ENCODE measurements around the gene BTN2A1. TPM values are rescaled to one million over a fixed set of nuclear protein-coding genes. Genes with fewer than 3 reads are reported as not detected.
A peak's percentile ranks its signal among the peaks of the same experiment; 100 is the strongest.

BTN2A1 gene
- total RNA-seq, 6 experiments from 2014 or later = 29.2 to 35.4 (median 33.0) TPM

DNA sequence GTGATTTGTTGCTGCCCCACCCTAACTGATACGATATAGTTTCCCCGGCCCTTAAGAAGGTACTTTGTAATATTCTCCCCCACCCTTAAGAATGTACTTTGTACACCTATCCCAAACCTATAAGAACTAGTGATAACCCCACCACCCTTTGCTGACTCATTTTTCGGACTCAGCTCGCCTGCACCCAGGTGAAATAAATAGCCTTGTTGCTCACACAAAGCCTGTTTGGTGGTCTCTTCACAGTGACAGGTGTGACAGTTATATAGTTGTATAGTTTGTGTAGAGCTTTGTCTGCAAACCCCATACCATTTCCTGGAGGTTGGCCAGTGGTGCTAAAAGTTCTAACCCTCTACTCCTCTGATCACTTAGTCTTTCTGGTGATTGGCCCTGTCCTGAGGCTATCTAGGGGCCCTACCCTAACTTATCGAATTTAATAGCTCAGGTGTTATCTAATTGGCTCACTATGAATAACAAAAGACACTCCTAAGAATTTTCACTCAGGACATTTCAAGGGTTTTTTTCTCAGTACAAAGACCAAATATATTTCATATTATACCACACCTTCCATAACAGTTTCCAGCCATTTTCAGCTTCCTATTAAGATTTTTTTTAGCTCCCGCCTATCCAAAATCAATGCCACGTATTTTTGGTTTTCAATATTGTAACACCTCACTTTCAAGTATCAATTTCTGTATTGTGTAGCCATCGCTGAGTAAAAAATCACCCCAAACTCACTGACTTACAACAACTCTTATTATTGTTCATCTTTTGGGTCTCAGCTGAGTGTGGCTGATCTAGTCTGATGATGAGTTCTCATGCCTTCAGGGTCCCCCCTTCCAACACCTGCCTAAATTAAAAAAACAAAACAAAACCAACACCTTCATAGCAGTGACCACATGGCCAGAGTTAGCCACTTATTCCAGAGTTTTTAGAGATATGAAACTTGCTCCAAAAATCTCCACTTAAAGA is 32.5 kb downstream of the BTN2A1 start:
- H3K27ac Mint-ChIP-seq = no peak overlapping the region
- TF ChIP-seq, protein P1, sequence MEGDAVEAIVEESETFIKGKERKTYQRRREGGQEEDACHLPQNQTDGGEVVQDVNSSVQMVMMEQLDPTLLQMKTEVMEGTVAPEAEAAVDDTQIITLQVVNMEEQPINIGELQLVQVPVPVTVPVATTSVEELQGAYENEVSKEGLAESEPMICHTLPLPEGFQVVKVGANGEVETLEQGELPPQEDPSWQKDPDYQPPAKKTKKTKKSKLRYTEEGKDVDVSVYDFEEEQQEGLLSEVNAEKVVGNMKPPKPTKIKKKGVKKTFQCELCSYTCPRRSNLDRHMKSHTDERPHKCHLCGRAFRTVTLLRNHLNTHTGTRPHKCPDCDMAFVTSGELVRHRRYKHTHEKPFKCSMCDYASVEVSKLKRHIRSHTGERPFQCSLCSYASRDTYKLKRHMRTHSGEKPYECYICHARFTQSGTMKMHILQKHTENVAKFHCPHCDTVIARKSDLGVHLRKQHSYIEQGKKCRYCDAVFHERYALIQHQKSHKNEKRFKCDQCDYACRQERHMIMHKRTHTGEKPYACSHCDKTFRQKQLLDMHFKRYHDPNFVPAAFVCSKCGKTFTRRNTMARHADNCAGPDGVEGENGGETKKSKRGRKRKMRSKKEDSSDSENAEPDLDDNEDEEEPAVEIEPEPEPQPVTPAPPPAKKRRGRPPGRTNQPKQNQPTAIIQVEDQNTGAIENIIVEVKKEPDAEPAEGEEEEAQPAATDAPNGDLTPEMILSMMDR (IDR thresholded peaks at IDR 0.05) = no peak
- no peaks in the 10 kb centered on the region; the same call in 1 of the 2 replicates for H3K9me3 Mint-ChIP-seq
- peaks cover 24% of the 10 kb centered on the region for H3K27me3 Mint-ChIP-seq (ENCODE audit: insufficient read depth)
- H3K36me3 Mint-ChIP-seq (ENCODE audit: low read depth) = 0 out of 2 replicates have a peak, but pooled peaks cover 4% of the 10 kb centered on the region
- no peak for DNase-seq
- no peak overlapping the region for H3K4me3 Mint-ChIP-seq
- no peaks in the 10 kb centered on the region for H3K4me1 Mint-ChIP-seq (ENCODE audit: low read depth)

DNA sequence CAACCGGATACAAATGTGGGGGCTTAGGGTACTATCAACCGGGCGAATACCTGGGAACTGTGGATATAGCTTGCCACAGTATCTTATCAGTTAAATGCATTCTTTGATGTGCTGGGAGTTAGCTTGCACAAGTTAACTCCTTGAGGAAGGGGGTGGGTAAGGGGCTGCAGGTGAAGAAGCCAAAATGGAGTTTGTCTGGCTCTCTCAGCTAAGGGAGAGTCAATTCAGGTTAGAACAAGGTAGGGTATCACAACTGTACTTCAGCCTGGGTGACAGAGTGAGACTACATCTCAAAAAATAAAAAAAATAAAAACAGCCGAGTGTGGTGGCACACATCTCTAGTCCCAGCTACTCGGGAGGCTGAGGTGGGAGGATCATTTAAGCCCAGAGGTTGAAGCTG is 33.8 kb downstream of the BTN2A1 start:
- Mint-ChIP-seq H3K27me3 (ENCODE audit: insufficient read depth) (peaks cover 27% of the 10 kb centered on the region), H3K4me1 (ENCODE audit: low read depth) (no peaks in the 10 kb centered on the region), H3K36me3 (ENCODE audit: low read depth) (0 out of 2 replicates have a peak, but pooled peaks cover 4% of the 10 kb centered on the region), H3K27ac (no peak overlapping the region), H3K4me3 (no peak overlapping the region), H3K9me3 (no peaks in the 10 kb centered on the region; the same call in 1 of the 2 replicates)
- no peak for DNase-seq
- TF ChIP-seq, protein P1 (IDR thresholded peaks at IDR 0.05) = no peak

DNA sequence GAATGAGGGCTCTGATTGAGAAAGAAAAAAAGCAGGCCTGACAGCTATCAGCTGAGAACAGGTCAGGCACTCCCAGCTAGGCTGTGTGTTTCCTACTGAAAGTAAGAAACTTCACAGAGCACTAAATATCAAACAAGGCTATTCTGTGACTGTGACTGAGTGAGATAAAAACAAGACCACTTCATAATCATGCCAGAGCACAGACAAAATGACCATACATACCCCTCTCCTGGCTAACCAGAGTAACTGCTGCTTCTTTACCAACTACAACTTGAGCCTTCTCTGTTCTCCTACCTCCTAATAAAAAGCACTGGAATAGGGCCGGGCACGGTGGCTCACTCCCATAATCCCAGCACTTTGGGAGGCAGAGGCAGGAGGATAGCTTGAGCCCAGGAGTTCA is 35.5 kb downstream of the BTN2A1 start:
- DNase-seq = peak; percentile 16
- no peaks in the 10 kb centered on the region for H3K4me1 Mint-ChIP-seq (ENCODE audit: low read depth)
- H3K4me3 Mint-ChIP-seq = no peak overlapping the region

DNA sequence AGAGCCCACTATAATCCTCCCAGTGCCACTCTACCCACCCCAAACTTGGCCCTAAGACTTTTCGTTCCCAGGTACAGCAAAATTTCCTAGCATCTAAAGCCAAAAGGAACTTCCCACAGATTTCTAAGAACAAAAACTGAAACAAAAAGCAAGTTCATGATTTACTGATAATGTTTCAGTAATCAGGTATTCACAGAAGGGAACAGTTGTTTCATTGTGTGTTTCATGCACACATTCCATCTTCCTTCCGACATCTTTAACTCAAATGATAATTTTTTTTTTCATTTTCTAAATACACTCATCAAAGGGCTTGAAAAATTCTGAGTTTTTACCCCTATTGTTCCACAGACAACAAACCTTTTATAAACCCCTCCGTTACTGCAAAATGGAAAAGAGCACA is 36.4 kb downstream of the BTN2A1 start:
- H3K4me1 Mint-ChIP-seq (ENCODE audit: low read depth) = no peaks in the 10 kb centered on the region
- H3K36me3 Mint-ChIP-seq (ENCODE audit: low read depth) = no peaks in the 10 kb centered on the region
- H3K9me3 Mint-ChIP-seq = no peaks in the 10 kb centered on the region
- H3K4me3 Mint-ChIP-seq = no peak overlapping the region
- H3K27me3 Mint-ChIP-seq (ENCODE audit: insufficient read depth) = peaks cover 16% of the 10 kb centered on the region
- no peak overlapping the region for H3K27ac Mint-ChIP-seq
- TF ChIP-seq, protein P1 (IDR thresholded peaks at IDR 0.05) = no peak
- no peak for DNase-seq

More for the DNA sequence above, 35.5 kb downstream of the BTN2A1 start:
- Mint-ChIP-seq H3K9me3 (no peaks in the 10 kb centered on the region), H3K27ac (no peak overlapping the region), H3K27me3 (ENCODE audit: insufficient read depth) (peaks cover 16% of the 10 kb centered on the region), H3K36me3 (ENCODE audit: low read depth) (no peaks in the 10 kb centered on the region)
- TF ChIP-seq, protein P1 (IDR thresholded peaks at IDR 0.05) = peak; percentile 43

DNA sequence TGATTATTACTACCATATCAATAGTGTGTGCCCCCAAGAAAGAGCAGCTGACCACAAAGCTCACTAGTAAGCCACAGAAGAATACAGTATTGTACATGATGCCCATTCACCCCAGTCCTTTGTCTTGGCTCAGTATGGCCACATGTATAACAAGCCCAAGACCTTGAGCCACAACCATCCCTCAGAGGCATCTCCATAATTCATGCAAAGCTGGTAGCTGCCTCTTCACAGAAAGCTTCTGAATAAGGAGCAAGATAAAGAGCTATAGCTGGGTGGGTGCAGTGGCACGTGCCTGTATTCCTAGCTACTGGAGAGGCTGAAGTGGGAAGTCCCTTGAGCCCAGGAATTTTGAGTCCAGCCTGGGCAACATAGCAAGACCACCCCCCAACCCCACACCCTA is 37.5 kb downstream of the BTN2A1 start:
- peaks cover 19% of the 10 kb centered on the region for H3K27me3 Mint-ChIP-seq (ENCODE audit: insufficient read depth)
- H3K4me3 Mint-ChIP-seq = no peak overlapping the region
- H3K27ac Mint-ChIP-seq = no peak overlapping the region

More for the DNA sequence above, 37.5 kb downstream of the BTN2A1 start:
- DNase-seq = no peak
- no peaks in the 10 kb centered on the region for H3K4me1 Mint-ChIP-seq (ENCODE audit: low read depth)
- no peaks in the 10 kb centered on the region for H3K36me3 Mint-ChIP-seq (ENCODE audit: low read depth)
- H3K9me3 Mint-ChIP-seq = no peaks in the 10 kb centered on the region
- TF ChIP-seq, protein P1 (IDR thresholded peaks at IDR 0.05) = no peak

All from HFFc6 (cell line).